Activated CD4-positive, alpha-beta T cell treated with anti-CD3 and anti-CD28 coated beads for 36 hours (primary cell): ENCODE data around the gene AEBP1. TPM values are rescaled to one million over a fixed set of nuclear protein-coding genes. Genes with fewer than 3 reads are reported as not detected.

Experiments used
- ATAC-seq: fragments of 200-7000 bp; cut with Tn5 transposase; one replicate; pipeline ENCODE4 v1.10.0; 2021; ENCODE audit warnings: mild to moderate bottlenecking, moderate library complexity
- CTCF ChIA-PET: fragments of 350-600 bp; sonication (Branson Sonifier 250); formaldehyde crosslinking; loops from one replicate; lab custom pipeline; 2021; ENCODE audit warnings: antibody characterized with exemption; lab: Charles Lee
- POLR2A ChIA-PET: fragments of 350-600 bp; sonication (Branson Sonifier 250); formaldehyde crosslinking; loops from one replicate; lab custom pipeline; 2021; ENCODE audit warnings: antibody characterized with exemption, inconsistent platforms; lab: Charles Lee
- DNase-seq: peaks from one replicate; pipeline ENCODE4 v3.0.0-alpha.2; 2020
- H3K27ac Mint-ChIP-seq: one replicate; pipeline ENCODE4 v1.8.0; 2021; ENCODE audit warnings: mixed read lengths
- H3K27me3 Mint-ChIP-seq: one replicate; pipeline ENCODE4 v1.8.0; 2021; ENCODE audit warnings: mixed read lengths
- H3K36me3 Mint-ChIP-seq: one replicate; pipeline ENCODE4 v1.8.0; 2021; ENCODE audit warnings: low read depth, mixed read lengths
- H3K4me1 Mint-ChIP-seq: one replicate; pipeline ENCODE4 v1.8.0; 2021; ENCODE audit warnings: mixed read lengths
- H3K4me3 Mint-ChIP-seq: one replicate; pipeline ENCODE4 v1.8.0; 2021; ENCODE audit warnings: mild to moderate bottlenecking, moderate library complexity, mixed read lengths
- H3K9me3 Mint-ChIP-seq: one replicate; pipeline ENCODE4 v1.8.0; 2021; ENCODE audit warnings: low read depth, mixed read lengths
- intact Hi-C, 2 experiments: fragments of 100-400 bp; cut with DNase I in 1 of 2; cut with micrococcal nuclease in 1 of 2; formaldehyde crosslinking; loops; one replicate each; pipeline versions ENCODE4 v1.14.2 to v1.15.1; 2022 to 2024; cut with DNase I, micrococcal nuclease
- total RNA-seq, 2 experiments: library from RNA; stranded (reverse); gene quantifications; one replicate each; pipeline ENCODE4 v1.2.3, GENCODE V29; 2021

The AEBP1 gene
- total RNA-seq, 2 experiments from 2014 or later, result 18.2 to 18.3 TPM

DNA sequence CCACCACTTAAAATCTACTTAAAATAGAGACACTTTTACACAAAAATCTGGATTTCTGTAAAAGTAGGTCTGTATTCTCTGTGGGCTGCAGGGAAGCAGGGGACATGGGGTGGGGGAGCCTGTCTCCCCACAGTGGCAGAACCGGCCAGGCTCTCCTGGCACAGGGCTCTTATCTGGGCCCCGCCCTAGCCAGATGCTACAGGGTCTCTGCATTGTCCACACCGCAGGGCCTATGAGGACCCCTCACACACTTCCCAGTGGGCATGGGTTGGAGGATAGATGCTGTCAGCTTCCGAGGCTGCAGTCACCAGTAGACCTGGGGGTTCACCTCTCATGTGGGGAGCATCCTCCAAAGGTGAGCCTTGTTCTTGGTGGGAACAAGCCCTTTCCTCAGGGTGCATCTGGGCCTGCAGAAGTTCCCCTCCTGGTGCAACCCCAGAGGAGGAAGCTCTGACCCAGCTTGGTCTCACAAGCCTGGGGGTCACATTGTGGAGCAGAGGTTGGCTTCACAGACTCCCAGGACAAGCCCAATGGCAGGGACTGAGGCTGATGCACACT, 52.4 kb downstream of the AEBP1 start:
- Mint-ChIP-seq H3K4me1 (no peaks in the 10 kb centered on the region), H3K9me3 (no peaks in the 10 kb centered on the region), H3K27ac (no peak overlapping the region), H3K27me3 (no peaks in the 10 kb centered on the region), H3K36me3 (no peaks in the 10 kb centered on the region), H3K4me3 (no peak overlapping the region)
- POLR2A ChIA-PET, result no interaction called here
- no peak for DNase-seq
- no peak for ATAC-seq
- intact Hi-C loops, result no loop called here
- CTCF ChIA-PET, result no interaction called here

DNA sequence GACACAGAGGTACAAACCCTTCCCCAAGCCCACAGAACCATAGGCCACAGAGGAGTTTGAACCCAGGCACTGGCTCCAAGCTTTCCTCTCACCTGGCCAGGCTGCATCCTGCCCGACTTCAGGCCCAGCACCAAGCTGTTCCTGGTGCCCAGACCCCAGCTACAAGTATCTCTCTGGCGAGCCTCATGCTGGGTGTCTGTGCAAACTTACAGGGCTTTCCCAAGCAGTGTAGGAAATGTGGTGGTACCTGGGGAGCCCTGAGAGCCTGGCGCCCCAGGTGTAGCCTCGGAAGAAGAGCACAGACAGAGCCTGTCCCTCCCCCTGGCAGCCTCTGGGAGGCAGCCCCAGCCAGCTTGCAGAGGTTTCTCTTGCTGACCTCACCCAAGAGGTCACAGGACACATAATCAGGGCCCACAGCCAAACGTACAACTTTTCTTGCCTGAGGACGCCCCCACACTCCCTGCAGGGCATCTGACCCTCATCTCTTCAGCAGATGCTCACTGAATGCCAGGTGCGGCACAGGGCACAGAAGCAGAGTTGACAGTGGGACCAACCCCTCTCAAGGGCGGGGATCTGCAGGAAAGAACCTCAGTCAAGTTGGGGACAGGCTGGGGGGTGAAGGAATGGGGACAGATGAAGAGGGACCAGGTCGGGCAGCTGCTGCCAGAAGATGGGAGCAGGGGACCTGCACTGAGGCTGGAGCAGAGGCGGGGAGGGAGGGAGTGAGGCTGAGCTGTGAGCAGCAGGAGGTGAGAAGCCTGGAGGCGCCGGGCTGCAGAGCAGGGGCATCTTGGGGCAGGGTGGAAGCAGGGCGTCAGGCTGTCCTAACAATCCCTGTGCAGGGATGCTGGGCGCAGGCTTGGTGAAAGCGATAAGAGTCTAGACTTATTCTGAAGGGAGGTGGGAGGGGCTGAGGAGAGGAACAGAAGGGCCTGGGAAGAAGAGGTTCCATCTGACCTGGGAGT, 53.3 kb downstream of the AEBP1 start:
- intact Hi-C loops, result no loop called here
- H3K27ac Mint-ChIP-seq, result no peak overlapping the region
- POLR2A ChIA-PET, result interaction anchor here (0.7 kb wide), 1 partner anchor 11 kb away, joined by 5 read pairs; no protein-coding TSS in a partner anchor

DNA sequence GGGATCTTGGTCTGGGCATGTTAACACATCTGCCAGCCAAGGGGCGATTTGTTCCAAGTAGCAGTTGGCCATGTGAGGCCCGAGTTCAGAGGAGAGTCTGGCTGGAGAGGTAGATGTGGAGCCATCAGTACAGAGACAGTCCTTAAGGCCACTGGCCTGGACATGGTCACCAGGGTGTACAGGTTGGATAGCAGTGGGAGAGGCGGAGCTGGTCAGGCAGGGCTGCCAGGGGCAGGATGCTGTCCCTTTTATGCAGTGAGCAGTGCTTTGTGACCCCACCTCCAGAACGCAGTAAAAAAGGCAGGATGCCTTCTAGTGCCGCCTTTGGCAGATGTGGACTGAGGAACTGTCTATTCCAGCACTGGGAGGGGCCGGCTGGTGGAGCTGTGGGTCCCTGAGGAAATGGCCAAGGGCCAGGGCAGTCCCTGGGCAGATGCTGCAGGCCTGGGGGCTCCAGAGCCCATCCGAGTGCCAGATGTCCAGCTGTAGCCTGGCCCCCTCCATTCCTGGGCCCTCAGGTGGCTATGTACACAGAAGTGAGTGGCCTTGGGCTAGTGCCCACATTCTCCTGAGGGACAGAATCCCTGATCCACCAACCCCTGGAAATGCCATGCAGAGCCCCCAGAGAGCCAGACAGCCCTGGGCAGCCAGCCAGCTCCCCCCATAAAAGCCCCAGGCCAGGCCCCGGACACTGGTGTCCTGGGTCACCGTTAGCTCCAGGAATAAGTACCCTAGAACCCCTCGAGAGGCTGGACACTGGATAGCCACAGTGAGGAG, 54.1 kb downstream of the AEBP1 start:
- ATAC-seq, result no peak
- H3K36me3 Mint-ChIP-seq, result no peaks in the 10 kb centered on the region
- no peak for DNase-seq
- ChIA-PET CTCF (no interaction called here), POLR2A (no interaction called here)
- H3K4me1 Mint-ChIP-seq, result no peaks in the 10 kb centered on the region
- H3K27me3 Mint-ChIP-seq, result no peaks in the 10 kb centered on the region
- intact Hi-C loops, result no loop called here
- H3K27ac Mint-ChIP-seq, result no peak overlapping the region
- H3K9me3 Mint-ChIP-seq, result no peaks in the 10 kb centered on the region
- no peak overlapping the region for H3K4me3 Mint-ChIP-seq

More for the DNA sequence above, 53.3 kb downstream of the AEBP1 start:
- Mint-ChIP-seq H3K4me3 (no peak overlapping the region), H3K9me3 (no peaks in the 10 kb centered on the region), H3K36me3 (no peaks in the 10 kb centered on the region), H3K4me1 (no peaks in the 10 kb centered on the region), H3K27me3 (no peaks in the 10 kb centered on the region)
- DNase-seq (no peak), ATAC-seq (no peak)
- CTCF ChIA-PET, result no interaction called here

DNA sequence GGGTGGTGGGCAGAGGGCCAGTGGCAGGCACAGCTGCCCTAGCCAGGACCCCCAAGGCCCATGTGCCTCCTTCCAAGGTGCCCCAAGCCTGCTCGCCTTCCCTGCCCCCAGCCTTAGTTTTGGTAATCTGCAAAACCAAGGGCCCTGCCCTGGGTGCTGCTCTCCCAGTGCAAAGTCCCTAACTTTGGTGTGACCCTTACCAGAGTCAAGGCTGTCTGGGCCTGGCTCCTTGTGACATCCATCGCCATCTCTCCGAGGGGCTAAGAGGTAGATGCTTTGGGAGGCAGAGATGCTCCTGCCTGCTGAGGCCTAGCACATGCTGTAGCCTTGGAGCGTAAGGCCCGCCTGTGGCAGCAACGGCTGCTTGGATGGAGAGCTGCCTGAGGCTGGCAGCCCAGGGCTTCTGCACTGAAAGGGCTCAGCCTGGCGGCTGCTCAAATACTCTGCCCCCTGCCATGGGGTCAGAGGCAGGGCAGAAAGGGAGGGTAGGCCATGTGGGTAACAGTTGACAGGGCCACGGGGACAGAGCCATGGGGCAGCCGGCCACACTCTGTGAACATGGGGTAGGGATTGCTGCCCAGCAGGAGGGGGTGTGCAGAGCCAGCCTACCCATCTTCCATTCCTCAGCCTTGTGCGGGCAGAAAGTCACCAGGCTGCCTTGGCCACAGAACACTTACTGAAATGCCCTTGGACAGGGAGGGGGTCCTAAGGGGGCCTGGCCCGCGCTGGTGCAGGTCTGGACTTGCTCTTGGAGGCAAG, 54.9 kb downstream of the AEBP1 start:
- POLR2A ChIA-PET, result no interaction called here
- no peaks in the 10 kb centered on the region for H3K9me3 Mint-ChIP-seq
- H3K4me3 Mint-ChIP-seq, result no peak overlapping the region
- H3K4me1 Mint-ChIP-seq, result no peaks in the 10 kb centered on the region
- ATAC-seq (no peak), DNase-seq (no peak)
- H3K27ac Mint-ChIP-seq, result no peak overlapping the region
- H3K36me3 Mint-ChIP-seq, result no peaks in the 10 kb centered on the region
- CTCF ChIA-PET, result interaction anchor here (0.6 kb wide), 1 partner anchor 17 kb away, joined by 3 read pairs; no protein-coding TSS in a partner anchor
- intact Hi-C loops, result no loop called here
- H3K27me3 Mint-ChIP-seq, result no peaks in the 10 kb centered on the region

DNA sequence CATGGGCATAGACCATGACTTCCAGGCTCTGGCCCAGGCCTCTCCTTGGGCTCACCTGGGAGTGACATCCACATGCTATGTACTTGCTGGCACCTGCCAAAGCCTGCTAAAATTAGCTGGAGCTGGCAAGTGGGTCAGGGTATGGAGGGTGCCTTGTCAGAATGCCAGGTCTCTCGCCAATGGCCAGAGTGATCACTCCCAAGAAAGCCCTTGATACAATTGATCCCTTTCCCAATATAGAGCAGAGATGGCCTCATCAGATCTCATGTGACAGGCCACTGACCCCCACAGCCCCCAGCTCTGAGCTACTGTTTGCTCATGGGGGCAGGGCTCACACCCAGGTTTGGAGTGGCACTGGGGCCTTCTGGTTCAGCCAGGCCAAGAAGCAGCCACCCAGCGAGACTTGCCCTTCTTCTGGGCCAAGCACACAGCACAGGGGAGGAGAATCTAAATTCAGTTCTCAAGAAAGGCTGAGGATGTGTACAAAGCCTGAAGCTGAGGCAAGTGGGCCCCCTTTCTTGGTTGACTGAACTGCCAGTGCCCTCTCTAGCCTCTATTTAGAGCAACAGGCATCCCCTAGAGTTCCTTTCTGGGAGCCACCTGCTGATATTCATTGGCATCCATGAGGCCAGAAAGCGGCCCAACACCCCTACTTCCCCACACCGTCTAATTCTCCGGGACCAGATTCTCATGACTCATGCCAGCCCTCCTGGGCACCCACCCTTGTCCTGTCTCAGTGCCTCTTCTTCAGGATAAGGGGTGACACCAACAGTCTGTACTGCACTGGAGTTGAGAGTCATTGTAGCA, 55.9 kb downstream of the AEBP1 start:
- Mint-ChIP-seq H3K36me3 (no peaks in the 10 kb centered on the region), H3K4me3 (no peak overlapping the region), H3K9me3 (peaks cover 1% of the 10 kb centered on the region), H3K27ac (no peak overlapping the region), H3K27me3 (no peaks in the 10 kb centered on the region), H3K4me1 (no peaks in the 10 kb centered on the region)
- no peak for ATAC-seq
- DNase-seq, result no peak
- CTCF ChIA-PET, result interaction anchor here (0.6 kb wide), 1 partner anchor 16 kb away, joined by 3 read pairs; no protein-coding TSS in a partner anchor
- POLR2A ChIA-PET, result no interaction called here
- intact Hi-C loops, result no loop called here

DNA sequence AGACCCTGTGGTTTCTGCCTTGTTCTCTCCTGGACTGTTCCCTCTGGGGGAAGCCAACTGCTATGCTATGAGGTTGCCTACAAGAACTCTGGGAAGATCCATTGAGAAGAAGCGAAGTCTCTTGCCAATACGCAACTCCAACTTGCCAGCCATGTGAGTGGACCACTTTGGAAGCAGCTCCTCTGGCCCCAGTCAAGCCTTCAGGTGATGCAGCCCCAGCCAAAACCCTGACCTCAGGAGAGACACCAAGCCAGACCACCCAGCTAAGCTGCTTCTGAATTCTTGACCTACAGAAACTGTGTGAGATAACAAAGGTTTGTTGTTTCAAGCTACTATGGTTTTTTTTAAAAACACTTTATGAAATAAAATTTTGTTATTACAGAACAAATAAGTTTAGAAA, 57.2 kb downstream of the AEBP1 start:
- POLR2A ChIA-PET, result no interaction called here
- H3K4me1 Mint-ChIP-seq, result no peaks in the 10 kb centered on the region

DNA sequence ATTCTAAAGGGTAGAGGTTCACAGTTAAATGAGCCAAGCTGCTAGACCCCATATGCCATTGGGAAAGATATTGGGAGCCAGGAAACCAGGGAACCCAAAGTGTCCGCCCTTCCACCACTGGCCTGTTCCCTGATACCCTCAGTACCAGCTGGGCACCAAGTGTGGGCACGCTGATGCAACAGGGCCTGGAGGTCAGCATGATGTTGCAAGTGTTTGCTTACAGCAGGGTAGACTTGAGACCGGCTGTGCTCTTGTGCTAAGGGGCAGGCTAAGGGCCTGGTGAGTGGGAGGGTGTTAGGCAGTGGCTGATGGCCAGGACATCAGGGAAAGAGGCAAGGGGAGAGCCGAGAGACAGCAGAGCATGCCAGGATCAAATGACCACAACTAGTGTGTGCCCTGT, 58.0 kb downstream of the AEBP1 start:
- no peaks in the 10 kb centered on the region for H3K27me3 Mint-ChIP-seq
- CTCF ChIA-PET, result interaction anchor here (1.9 kb wide), 1 partner anchor 11 kb away, joined by 8 read pairs; no protein-coding TSS in a partner anchor
- H3K27ac Mint-ChIP-seq, result no peak overlapping the region
- intact Hi-C loops, result no loop called here
- no peak overlapping the region for H3K4me3 Mint-ChIP-seq
- no peaks in the 10 kb centered on the region for H3K4me1 Mint-ChIP-seq
- POLR2A ChIA-PET, result no interaction called here
- ATAC-seq (no peak), DNase-seq (no peak)
- H3K36me3 Mint-ChIP-seq, result no peaks in the 10 kb centered on the region
- H3K9me3 Mint-ChIP-seq, result peaks cover 1% of the 10 kb centered on the region

More for the DNA sequence above, 57.2 kb downstream of the AEBP1 start:
- Mint-ChIP-seq H3K27me3 (no peaks in the 10 kb centered on the region), H3K9me3 (peaks cover 1% of the 10 kb centered on the region), H3K4me3 (no peak overlapping the region), H3K27ac (no peak overlapping the region), H3K36me3 (no peaks in the 10 kb centered on the region)
- no peak for ATAC-seq
- intact Hi-C loops, result no loop called here
- no peak for DNase-seq
- CTCF ChIA-PET, result no interaction called here

DNA sequence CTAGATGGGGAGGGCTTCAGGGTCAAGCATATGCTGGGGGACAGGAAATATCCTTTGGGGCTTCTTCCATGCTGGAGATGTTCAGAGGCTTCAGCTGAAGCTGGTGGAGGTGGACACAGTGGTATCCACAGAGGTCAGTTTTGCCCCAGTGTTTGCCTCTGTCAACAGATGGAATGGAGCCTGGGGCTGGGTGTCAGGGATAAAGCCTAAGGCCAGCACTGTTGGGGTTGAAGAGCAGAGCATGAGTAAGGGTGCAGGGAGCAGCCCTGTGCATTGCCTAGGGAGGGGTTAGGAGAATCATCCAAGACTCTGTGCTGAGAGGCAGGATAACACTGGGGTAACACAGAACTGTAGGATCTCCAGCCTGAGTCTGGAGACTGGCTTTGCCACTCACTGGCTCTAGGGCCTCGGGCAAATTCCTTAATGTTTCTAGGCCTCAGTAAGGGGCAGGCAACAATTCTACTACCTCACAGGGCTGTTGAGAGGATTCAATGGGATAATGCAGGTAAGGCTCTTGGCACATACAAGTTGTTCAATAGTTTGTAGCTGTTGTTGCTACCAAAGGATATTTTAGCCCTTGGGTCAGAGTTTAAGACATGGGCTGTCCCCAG, 58.7 kb downstream of the AEBP1 start:
- Mint-ChIP-seq H3K9me3 (peaks cover 1% of the 10 kb centered on the region), H3K27me3 (no peaks in the 10 kb centered on the region), H3K4me1 (peaks cover 5% of the 10 kb centered on the region), H3K27ac (no peak overlapping the region), H3K4me3 (no peak overlapping the region), H3K36me3 (no peaks in the 10 kb centered on the region)
- no peak for ATAC-seq
- CTCF ChIA-PET, result interaction anchor here (0.9 to 1.9 kb wide), 3 partner anchors 10 to 79 kb away, joined by 3 to 8 read pairs (median 3); no protein-coding TSS in a partner anchor
- no peak for DNase-seq
- intact Hi-C loops, result no loop called here
- POLR2A ChIA-PET, result no interaction called here

DNA sequence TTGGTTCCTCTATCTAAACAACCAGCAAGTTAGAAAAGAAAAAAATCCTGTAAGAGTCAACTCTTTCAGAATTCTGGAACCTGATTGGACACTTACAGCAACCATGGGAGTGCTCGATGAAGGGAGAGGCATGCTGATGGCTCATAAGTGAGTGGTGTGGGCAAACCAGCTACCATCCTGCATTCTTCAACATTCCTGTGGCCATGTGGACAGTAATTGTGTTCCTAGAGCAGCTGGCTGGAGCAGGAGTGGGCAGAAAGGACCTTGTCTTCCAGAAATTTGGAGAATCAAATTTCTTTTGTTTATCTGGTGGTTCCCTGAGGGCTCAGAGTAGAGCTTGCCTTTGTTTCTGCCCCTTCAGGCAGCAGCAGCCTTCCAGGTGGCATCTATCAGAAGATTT, 59.4 kb downstream of the AEBP1 start:
- ATAC-seq (no peak), DNase-seq (no peak)
- ChIA-PET POLR2A (no interaction called here), CTCF (interaction anchor here (0.9 to 1.9 kb wide), 3 partner anchors 9 to 78 kb away, joined by 3 to 8 read pairs (median 3); no protein-coding TSS in a partner anchor)
- no peaks in the 10 kb centered on the region for H3K36me3 Mint-ChIP-seq
- H3K27me3 Mint-ChIP-seq, result no peaks in the 10 kb centered on the region
- intact Hi-C loops, result no loop called here
- no peak overlapping the region for H3K4me3 Mint-ChIP-seq
- H3K27ac Mint-ChIP-seq, result no peak overlapping the region
- H3K9me3 Mint-ChIP-seq, result peaks cover 1% of the 10 kb centered on the region
- peaks cover 6% of the 10 kb centered on the region for H3K4me1 Mint-ChIP-seq
